GM12874 (cell line): ENCODE data around the gene BRAF.

Experiments used
- TF ChIP-seq, protein P1 (sequence below): IDR thresholded peaks from 2 replicates; pipeline ENCODE4 v1.5.1; 2011; ENCODE audit warnings: low read depth, mild to moderate bottlenecking, control low read depth, low read length, moderate library complexity; ENCODE audit not compliant: insufficient read depth

The BRAF gene

DNA sequence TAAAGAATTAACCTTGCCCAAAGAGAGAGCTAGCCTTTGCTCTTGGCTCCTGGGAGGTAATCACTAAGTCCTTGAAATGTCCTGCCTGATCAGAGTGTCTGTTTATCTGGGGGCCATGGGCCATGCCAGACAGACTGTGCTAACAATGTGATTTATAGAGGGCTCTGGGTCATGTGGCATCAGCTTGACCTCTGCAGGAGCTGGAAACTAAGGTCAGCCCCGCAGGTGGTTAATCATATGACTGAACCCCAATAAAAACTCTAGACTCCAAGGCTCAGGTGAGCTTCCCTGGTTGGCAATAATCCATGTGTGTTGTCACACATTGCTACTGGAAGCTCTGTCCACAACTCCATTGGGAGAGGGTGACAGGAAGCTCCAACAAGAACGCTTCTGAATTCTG, 180.7 kb downstream of the BRAF start:
- TF ChIP-seq, protein P1, sequence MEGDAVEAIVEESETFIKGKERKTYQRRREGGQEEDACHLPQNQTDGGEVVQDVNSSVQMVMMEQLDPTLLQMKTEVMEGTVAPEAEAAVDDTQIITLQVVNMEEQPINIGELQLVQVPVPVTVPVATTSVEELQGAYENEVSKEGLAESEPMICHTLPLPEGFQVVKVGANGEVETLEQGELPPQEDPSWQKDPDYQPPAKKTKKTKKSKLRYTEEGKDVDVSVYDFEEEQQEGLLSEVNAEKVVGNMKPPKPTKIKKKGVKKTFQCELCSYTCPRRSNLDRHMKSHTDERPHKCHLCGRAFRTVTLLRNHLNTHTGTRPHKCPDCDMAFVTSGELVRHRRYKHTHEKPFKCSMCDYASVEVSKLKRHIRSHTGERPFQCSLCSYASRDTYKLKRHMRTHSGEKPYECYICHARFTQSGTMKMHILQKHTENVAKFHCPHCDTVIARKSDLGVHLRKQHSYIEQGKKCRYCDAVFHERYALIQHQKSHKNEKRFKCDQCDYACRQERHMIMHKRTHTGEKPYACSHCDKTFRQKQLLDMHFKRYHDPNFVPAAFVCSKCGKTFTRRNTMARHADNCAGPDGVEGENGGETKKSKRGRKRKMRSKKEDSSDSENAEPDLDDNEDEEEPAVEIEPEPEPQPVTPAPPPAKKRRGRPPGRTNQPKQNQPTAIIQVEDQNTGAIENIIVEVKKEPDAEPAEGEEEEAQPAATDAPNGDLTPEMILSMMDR = no peak

DNA sequence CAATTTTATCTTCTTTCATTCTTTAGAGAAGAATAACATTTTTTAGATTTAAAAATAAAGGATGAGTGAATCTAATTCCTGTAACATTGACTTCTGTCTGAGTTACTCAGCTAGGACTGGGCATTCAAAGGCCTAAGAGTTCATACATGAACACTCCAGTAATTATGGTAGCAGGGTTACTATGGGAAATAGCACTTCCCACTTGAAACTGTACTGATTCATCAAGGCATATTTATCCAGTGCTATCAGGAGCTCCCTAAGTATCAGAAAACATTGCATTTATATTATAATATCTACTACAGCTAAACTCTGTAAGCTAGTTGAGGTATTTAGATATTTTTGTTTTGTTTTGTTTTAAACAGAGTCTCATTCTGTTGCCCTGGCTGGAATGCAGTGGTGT, 186.4 kb downstream of the BRAF start:
- TF ChIP-seq, protein P1 = no peak

DNA sequence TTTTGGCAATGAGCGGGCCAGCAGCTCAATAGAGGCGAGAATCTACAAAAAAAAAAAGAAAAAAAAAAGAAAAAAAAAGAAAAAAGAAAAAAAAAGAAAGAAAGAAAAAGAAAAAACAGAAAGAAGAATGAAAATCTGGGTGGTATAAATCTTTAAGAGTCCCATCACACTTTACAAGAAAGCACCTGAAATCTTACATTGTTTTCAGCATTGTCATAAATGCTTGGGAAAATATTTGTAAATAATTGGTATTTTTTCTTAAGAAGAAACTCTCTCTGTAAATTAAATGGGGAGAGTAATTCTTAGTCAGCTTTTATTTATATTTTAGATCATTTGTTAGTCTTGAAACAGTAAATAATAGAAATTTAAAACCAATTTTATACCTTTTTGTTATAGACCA, 190.0 kb downstream of the BRAF start:
- TF ChIP-seq, protein P1 = no peak

DNA sequence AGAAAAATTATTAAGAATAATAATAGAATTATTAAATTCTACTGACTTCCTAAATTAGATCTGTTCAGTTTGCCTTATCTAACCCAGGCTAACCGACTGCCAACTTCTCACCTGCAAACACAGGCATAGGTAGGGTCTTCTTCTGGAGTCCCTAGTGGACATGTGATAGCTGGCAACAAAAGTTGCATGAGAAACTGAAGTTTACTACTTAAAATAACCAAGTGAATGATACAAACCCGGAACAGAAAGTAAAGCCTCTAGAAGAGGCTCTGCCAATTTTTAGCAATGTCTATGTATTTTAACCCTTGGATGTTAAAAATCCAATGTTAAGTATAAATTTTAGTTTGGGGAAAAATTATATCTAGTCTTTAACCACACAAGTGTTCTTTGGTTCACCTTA, 190.6 kb downstream of the BRAF start:
- TF ChIP-seq, protein P1 = no peak

DNA sequence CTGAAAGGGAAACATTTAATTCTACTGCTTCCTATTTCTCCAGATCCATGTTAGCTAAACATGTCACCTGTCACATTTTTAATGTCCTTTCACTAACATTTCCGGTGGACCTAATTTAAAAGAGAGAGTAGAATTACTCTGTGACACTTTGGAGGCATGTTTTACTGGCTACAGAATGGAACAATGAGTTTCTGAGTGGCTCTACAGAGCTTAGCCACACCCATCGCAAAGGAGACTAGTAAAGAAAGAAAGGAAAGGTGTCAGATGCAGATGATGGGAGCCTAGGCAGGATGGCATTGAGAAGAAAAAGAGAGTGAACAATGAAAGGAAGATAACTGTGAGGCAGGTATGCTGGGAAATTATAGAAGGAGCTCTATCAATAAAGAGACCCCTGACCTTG, 192.3 kb downstream of the BRAF start:
- TF ChIP-seq, protein P1 = no peak

DNA sequence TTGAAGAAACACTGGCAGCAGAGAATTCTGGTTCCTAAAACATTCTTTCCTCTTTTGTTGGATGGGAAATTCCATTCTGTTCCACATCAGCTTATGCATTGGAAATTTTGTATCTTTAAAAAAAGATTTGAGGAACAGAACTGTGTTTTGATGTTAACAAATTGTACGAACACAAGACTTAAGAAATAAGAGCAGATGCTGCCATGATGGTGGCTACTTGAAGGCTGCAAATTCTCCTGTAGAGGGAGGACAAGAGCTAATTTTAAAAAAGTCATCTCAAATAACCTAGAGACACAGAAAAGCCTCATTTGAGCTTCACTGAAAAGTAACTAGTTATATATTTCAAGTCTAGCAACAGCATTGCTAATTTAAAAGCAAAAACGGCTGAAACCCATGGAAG, 198.4 kb downstream of the BRAF start:
- TF ChIP-seq, protein P1 = 0 out of 2 replicates have a peak, but pooled peaks have one; percentile 13

DNA sequence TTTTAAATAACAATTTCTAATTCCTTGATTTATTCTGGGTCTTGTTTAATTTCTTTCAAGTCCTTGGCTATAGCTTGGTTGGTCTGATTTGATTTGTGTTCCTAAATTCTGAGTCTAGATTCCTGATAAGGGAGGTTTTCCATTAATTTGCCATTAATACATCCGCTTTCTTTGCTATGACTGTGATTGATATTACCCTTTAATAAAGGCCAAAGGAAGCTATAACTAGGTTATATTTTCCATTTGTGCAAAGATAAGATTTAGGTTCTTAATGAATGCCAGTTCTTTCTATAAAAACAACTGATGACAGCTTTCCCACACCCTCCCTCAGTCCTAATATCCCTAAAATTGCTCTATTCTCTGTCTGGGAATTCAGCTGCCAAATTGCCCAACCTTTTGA, 200.0 kb downstream of the BRAF start:
- TF ChIP-seq, protein P1 = no peak

DNA sequence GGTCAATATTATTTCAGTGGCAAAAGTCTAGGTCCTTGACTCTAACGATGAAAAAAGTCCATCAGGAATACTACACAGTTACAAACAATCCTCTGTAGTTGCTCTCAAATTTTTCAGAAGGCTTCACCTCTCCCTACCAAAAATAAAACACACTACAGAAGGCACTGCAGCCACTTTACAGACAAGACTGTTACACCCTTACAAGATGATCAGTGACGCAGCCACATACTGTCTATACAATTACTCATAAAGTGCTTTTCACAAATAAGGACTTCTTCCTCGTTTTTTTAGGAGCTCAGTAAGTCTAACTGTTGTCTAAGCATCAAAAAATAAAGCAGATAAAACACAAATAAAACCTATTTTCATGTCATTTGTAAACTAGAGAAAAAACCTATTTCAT, 201.2 kb downstream of the BRAF start:
- TF ChIP-seq, protein P1 = no peak
